ENCODE data around the gene BPIFB1. TPM values are rescaled to one million over a fixed set of nuclear protein-coding genes. Genes with fewer than 3 reads are reported as not detected.

BPIFB1 gene
- total RNA-seq, 1 donor from 2014 or later, result 10.9 TPM

GRCh38 chr20:33328157-33329137 is 45.4 kb downstream of the BPIFB1 start:
- no peak overlapping the region for H3K27ac Mint-ChIP-seq

GRCh38 chr20:33332905-33333456 is 50.0 kb downstream of the BPIFB1 start:
- peaks cover 26% of the 10 kb centered on the region for H3K27me3 Mint-ChIP-seq
- no peaks in the 10 kb centered on the region for H3K4me1 Mint-ChIP-seq (ENCODE audit: unreplicated experiment)
- H3K4me3 Mint-ChIP-seq, result no peak overlapping the region
- no peaks in the 10 kb centered on the region for H3K36me3 Mint-ChIP-seq
- TF ChIP-seq CTCF (conservative IDR thresholded peaks at IDR 0.05), result no peak
- no peak for DNase-seq (ENCODE audit: extremely low spot score, unreplicated experiment)
- H3K9me3 Mint-ChIP-seq, result no peaks in the 10 kb centered on the region
- H3K27ac Mint-ChIP-seq, result peak overlapping the region; percentile 19

More at GRCh38 chr20:33328157-33329137, 45.4 kb downstream of the BPIFB1 start:
- Mint-ChIP-seq H3K9me3 (no peaks in the 10 kb centered on the region), H3K27me3 (peaks cover 22% of the 10 kb centered on the region), H3K36me3 (no peaks in the 10 kb centered on the region), H3K4me1 (ENCODE audit: unreplicated experiment) (no peaks in the 10 kb centered on the region), H3K4me3 (no peak overlapping the region)
- no peak for DNase-seq (ENCODE audit: extremely low spot score, unreplicated experiment)
- TF ChIP-seq CTCF (conservative IDR thresholded peaks at IDR 0.05), result no peak

GRCh38 chr20:33333616-33334015 is 50.6 kb downstream of the BPIFB1 start:
- no peaks in the 10 kb centered on the region for H3K36me3 Mint-ChIP-seq
- peaks cover 24% of the 10 kb centered on the region for H3K27me3 Mint-ChIP-seq
- no peak for TF ChIP-seq CTCF (conservative IDR thresholded peaks at IDR 0.05)
- no peaks in the 10 kb centered on the region for H3K4me1 Mint-ChIP-seq (ENCODE audit: unreplicated experiment)
- no peak overlapping the region for H3K27ac Mint-ChIP-seq
- H3K9me3 Mint-ChIP-seq, result no peaks in the 10 kb centered on the region
- DNase-seq (ENCODE audit: extremely low spot score, unreplicated experiment), result no peak
- no peak overlapping the region for H3K4me3 Mint-ChIP-seq

- peaks cover 19% of the 10 kb centered on the region for H3K27me3 Mint-ChIP-seq
- H3K27ac Mint-ChIP-seq, result no peak overlapping the region
- no peak for TF ChIP-seq CTCF (conservative IDR thresholded peaks at IDR 0.05)
- no peak overlapping the region for H3K4me3 Mint-ChIP-seq
- DNase-seq (ENCODE audit: extremely low spot score, unreplicated experiment), result no peak
- no peaks in the 10 kb centered on the region for H3K36me3 Mint-ChIP-seq
- no peaks in the 10 kb centered on the region for H3K4me1 Mint-ChIP-seq (ENCODE audit: unreplicated experiment)
- H3K9me3 Mint-ChIP-seq, result no peaks in the 10 kb centered on the region
Measured at GRCh38 chr20:33334111-33334510, 51.1 kb downstream of the BPIFB1 start.

- Mint-ChIP-seq H3K36me3 (no peaks in the 10 kb centered on the region), H3K4me3 (no peak overlapping the region), H3K9me3 (no peaks in the 10 kb centered on the region), H3K27ac (no peak overlapping the region), H3K27me3 (peaks cover 15% of the 10 kb centered on the region), H3K4me1 (ENCODE audit: unreplicated experiment) (no peaks in the 10 kb centered on the region)
- no peak for TF ChIP-seq CTCF (conservative IDR thresholded peaks at IDR 0.05)
- no peak for DNase-seq (ENCODE audit: extremely low spot score, unreplicated experiment)
Measured at GRCh38 chr20:33336375-33336774, 53.4 kb downstream of the BPIFB1 start.
